ENCODE results near the gene ADM. TPM values are rescaled to one million over a fixed set of nuclear protein-coding genes. Genes with fewer than 3 reads are reported as not detected.

The ADM gene
- total RNA-seq, 2 experiments from 2014 or later: 0.46 to 4.9 TPM

DNA sequence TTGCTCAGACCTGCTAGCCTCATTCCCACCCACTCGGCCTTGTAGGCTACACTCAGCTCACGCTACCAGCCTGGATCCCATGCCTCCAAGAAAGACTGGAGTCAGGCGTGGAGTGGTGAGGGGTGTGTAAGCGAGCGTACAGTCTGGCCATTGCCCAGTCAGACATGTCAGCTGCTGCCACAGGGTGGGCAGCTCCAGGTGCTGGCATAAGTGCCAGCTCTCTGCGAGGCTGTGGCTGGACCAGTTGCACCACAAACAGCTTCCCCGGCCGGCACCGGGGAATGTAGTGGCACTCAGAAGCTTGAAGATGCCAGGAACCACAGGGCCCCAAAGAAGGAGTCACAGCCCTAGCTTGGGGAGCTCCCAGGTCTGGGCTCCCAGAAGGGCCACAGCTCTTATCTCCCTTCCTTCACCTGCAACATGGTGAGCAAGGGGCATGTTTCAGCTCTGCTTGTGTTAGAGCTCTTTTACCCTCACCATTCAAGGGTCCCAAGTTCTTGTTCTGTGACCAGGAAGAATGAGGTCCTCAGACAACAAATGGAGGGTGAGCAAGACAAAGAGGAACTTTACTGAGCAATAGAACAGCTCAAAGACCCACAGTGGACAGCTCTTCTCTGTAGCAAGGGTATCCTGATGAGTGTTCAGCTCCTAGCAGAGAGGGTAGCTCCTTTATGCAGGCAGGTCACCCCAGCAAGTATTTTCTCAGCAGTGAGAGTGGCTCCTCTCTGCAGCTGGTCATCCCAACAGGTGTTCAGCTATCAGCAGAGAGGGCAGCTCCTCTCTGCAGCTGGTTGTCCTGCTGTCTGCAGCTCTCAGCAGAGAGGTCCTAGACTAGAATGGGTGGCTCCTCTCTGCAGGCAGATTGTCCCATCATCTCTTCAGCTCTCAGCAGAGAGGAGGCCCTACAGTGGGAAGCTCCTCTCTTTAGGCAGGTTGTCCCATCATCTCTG lies 16.8 kb upstream of the ADM start:
- TF ChIP-seq, protein P1, sequence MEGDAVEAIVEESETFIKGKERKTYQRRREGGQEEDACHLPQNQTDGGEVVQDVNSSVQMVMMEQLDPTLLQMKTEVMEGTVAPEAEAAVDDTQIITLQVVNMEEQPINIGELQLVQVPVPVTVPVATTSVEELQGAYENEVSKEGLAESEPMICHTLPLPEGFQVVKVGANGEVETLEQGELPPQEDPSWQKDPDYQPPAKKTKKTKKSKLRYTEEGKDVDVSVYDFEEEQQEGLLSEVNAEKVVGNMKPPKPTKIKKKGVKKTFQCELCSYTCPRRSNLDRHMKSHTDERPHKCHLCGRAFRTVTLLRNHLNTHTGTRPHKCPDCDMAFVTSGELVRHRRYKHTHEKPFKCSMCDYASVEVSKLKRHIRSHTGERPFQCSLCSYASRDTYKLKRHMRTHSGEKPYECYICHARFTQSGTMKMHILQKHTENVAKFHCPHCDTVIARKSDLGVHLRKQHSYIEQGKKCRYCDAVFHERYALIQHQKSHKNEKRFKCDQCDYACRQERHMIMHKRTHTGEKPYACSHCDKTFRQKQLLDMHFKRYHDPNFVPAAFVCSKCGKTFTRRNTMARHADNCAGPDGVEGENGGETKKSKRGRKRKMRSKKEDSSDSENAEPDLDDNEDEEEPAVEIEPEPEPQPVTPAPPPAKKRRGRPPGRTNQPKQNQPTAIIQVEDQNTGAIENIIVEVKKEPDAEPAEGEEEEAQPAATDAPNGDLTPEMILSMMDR (conservative IDR thresholded peaks at IDR 0.05; ENCODE audit: low read length): no peak
- TF ChIP-seq EZH2phosphoT487 (IDR thresholded peaks at IDR 0.05; ENCODE audit: borderline replicate concordance, low read depth, low read length): no peak
- H3K4me2 ChIP-seq (ENCODE audit: low read length): no peak overlapping the region
- H4K20me1 ChIP-seq (ENCODE audit: insufficient read depth, low read length): peaks cover 4% of the 10 kb centered on the region; the same call in 1 of the 2 replicates
- H3K9me3 ChIP-seq (ENCODE audit: low read length): no peaks in the 10 kb centered on the region
- intact Hi-C loops (cut with micrococcal nuclease; ENCODE audit: unreplicated experiment): no loop called here
- H3K36me3 ChIP-seq (ENCODE audit: insufficient read depth, low read length): no peaks in the 10 kb centered on the region
- H3K79me2 ChIP-seq (ENCODE audit: insufficient read depth, low read depth, low read length): no peaks in the 10 kb centered on the region
- H3K4me3 ChIP-seq (ENCODE audit: low read depth, low read length, poor library complexity, severe bottlenecking): no peak overlapping the region
- no peak overlapping the region for H2AFZ ChIP-seq (ENCODE audit: low read length)
- ChIA-PET CTCF (ENCODE audit: unreplicated experiment) (no interaction called here), POLR2A (interaction anchor here (0.5 to 0.7 kb wide), 2 partner anchors 29 to 458 kb away, joined by 3 read pairs; no protein-coding TSS in a partner anchor)
- H3K4me1 ChIP-seq (ENCODE audit: insufficient read depth, low read length, poor library complexity, severe bottlenecking): peaks cover 2% of the 10 kb centered on the region
- DNase-seq (ENCODE audit: low spot score): no peak
- peaks cover 7% of the 10 kb centered on the region; the same call in 1 of the 2 replicates for H3K9me2 ChIP-seq (ENCODE audit: insufficient read depth, low read length)
- H3K27ac ChIP-seq (ENCODE audit: low read depth, low read length, poor library complexity, severe bottlenecking): no peak overlapping the region
- no TSS peak for BruUV-seq (replicated peaks)

GRCh38 chr11:10288881-10289764 lies 15.8 kb upstream of the ADM start:
- Histone ChIP-seq H2AFZ (ENCODE audit: low read length) (no peak overlapping the region), H3K4me3 (ENCODE audit: low read depth, low read length, poor library complexity, severe bottlenecking) (no peak overlapping the region), H3K4me1 (ENCODE audit: insufficient read depth, low read length, poor library complexity, severe bottlenecking) (peaks cover 7% of the 10 kb centered on the region), H3K9me2 (ENCODE audit: insufficient read depth, low read length) (no peaks in the 10 kb centered on the region), H3K9me3 (ENCODE audit: low read length) (no peaks in the 10 kb centered on the region), H4K20me1 (ENCODE audit: insufficient read depth, low read length) (peaks cover 7% of the 10 kb centered on the region; the same call in 1 of the 2 replicates), H3K27ac (ENCODE audit: low read depth, low read length, poor library complexity, severe bottlenecking) (no peak overlapping the region), H3K79me2 (ENCODE audit: insufficient read depth, low read depth, low read length) (no peaks in the 10 kb centered on the region), H3K36me3 (ENCODE audit: insufficient read depth, low read length) (no peaks in the 10 kb centered on the region), H3K4me2 (ENCODE audit: low read length) (no peak overlapping the region)
- no peak for DNase-seq (ENCODE audit: low spot score)
- BruUV-seq (replicated peaks): no TSS peak
- intact Hi-C loops (cut with micrococcal nuclease; ENCODE audit: unreplicated experiment): no loop called here
- CTCF ChIA-PET (ENCODE audit: unreplicated experiment): interaction anchor here (0.6 kb wide), 1 partner anchor 51 kb away, joined by 6 read pairs; no protein-coding TSS in a partner anchor
- TF ChIP-seq EZH2phosphoT487 (IDR thresholded peaks at IDR 0.05; ENCODE audit: borderline replicate concordance, low read depth, low read length): no peak
- TF ChIP-seq, protein P1 (conservative IDR thresholded peaks at IDR 0.05; ENCODE audit: low read length): no peak
- POLR2A ChIA-PET: no interaction called here

Measured in OCI-LY7 (cell line).